ENCODE measurements around the gene MOB3B.

GRCh38 chr9:27423915-27424710, 105.5 kb downstream of the MOB3B start:
- TF ChIP-seq EZH2phosphoT487 (IDR thresholded peaks at IDR 0.05; ENCODE audit: borderline replicate concordance, low read length) (no peak), CTCF (IDR thresholded peaks at IDR 0.05; ENCODE audit: low read depth, low read length, poor library complexity, severe bottlenecking) (no peak)
